Measurements from ENCODE around the gene TAS2R7.
"Not testable (repeated sequence)": the region's sequence is repeated elsewhere in the genome, so short reads cannot be mapped to it uniquely, and the experiment has no call there.

The TAS2R7 gene

GRCh38 chr12:10801741-10802140 lies 686 bp downstream of the TAS2R7 start:
- POLR2A ChIA-PET = no interaction called here
- CTCF ChIA-PET = no interaction called here
- no peak for DNase-seq (ENCODE audit: extremely low spot score)
- TF ChIP-seq NFRKB (IDR thresholded peaks at IDR 0.05) = no peak
- TF ChIP-seq TARDBP (IDR thresholded peaks at IDR 0.05) = no peak
- TF ChIP-seq PKNOX1 (IDR thresholded peaks at IDR 0.05) = no peak
- TF ChIP-seq HDGF (IDR thresholded peaks at IDR 0.05; ENCODE audit: borderline replicate concordance) = no peak
- no peak for TF ChIP-seq SUZ12 (IDR thresholded peaks at IDR 0.05)
- no peak for TF ChIP-seq FOXA1 (IDR thresholded peaks at IDR 0.05)

- TF ChIP-seq FOXM1 (IDR thresholded peaks at IDR 0.05; ENCODE audit: borderline replicate concordance) (no peak), SUZ12 (IDR thresholded peaks at IDR 0.05) (no peak), SP1 (IDR thresholded peaks at IDR 0.05) (no peak), ELF4 (IDR thresholded peaks at IDR 0.05) (no peak), ZNF384 (IDR thresholded peaks at IDR 0.05) (no peak), FOXK2 (IDR thresholded peaks at IDR 0.05) (no peak), FOXA1 (IDR thresholded peaks at IDR 0.05) (no peak), LEF1 (IDR thresholded peaks at IDR 0.05; ENCODE audit: borderline replicate concordance) (no peak), BHLHE40 (IDR thresholded peaks at IDR 0.05; ENCODE audit: borderline replicate concordance) (no peak), ARNT (IDR thresholded peaks at IDR 0.05) (no peak), L3MBTL2 (conservative IDR thresholded peaks at IDR 0.05) (no peak), PKNOX1 (IDR thresholded peaks at IDR 0.05) (no peak)
- ChIA-PET CTCF (no interaction called here), POLR2A (no interaction called here)
- no peak for DNase-seq (ENCODE audit: extremely low spot score)
Measured at GRCh38 chr12:10794222-10794621, 8.2 kb downstream of the TAS2R7 start.

GRCh38 chr12:10791769-10792168 lies 10.7 kb downstream of the TAS2R7 start:
- CTCF ChIA-PET; POLR2A ChIA-PET; DNase-seq (ENCODE audit: extremely low spot score): not testable (repeated sequence)

GRCh38 chr12:10783252-10783651 lies 19.2 kb downstream of the TAS2R7 start:
- no peak for TF ChIP-seq ZNF384 (IDR thresholded peaks at IDR 0.05)
- TF ChIP-seq LEF1 (IDR thresholded peaks at IDR 0.05; ENCODE audit: borderline replicate concordance) = no peak
- no peak for TF ChIP-seq SP1 (IDR thresholded peaks at IDR 0.05)
- no peak for TF ChIP-seq FOXM1 (IDR thresholded peaks at IDR 0.05; ENCODE audit: borderline replicate concordance)
- TF ChIP-seq HDGF (IDR thresholded peaks at IDR 0.05; ENCODE audit: borderline replicate concordance) = no peak
- TF ChIP-seq BHLHE40 (IDR thresholded peaks at IDR 0.05; ENCODE audit: borderline replicate concordance) = no peak
- no peak for TF ChIP-seq L3MBTL2 (conservative IDR thresholded peaks at IDR 0.05)
- TF ChIP-seq FOXK2 (IDR thresholded peaks at IDR 0.05) = no peak
- no peak for TF ChIP-seq PKNOX1 (IDR thresholded peaks at IDR 0.05)
- TF ChIP-seq CTBP1 (IDR thresholded peaks at IDR 0.05; ENCODE audit: borderline replicate concordance) = no peak
- no peak for TF ChIP-seq FOXA1 (IDR thresholded peaks at IDR 0.05)
- TF ChIP-seq TARDBP (IDR thresholded peaks at IDR 0.05) = no peak
- no peak for TF ChIP-seq NFRKB (IDR thresholded peaks at IDR 0.05)
- no peak for TF ChIP-seq ELF4 (IDR thresholded peaks at IDR 0.05)
- no peak for TF ChIP-seq ARNT (IDR thresholded peaks at IDR 0.05)
- TF ChIP-seq SUZ12 (IDR thresholded peaks at IDR 0.05) = no peak
- no peak for DNase-seq (ENCODE audit: extremely low spot score)
- CTCF ChIA-PET = no interaction called here

GRCh38 chr12:10779103-10779502 lies 23.3 kb downstream of the TAS2R7 start:
- POLR2A ChIA-PET = no interaction called here
- CTCF ChIA-PET = interaction anchor here (0.7 kb wide), 1 partner anchor 48 kb away, joined by 3 read pairs; no protein-coding TSS in a partner anchor

More at GRCh38 chr12:10783252-10783651, 19.2 kb downstream of the TAS2R7 start:
- POLR2A ChIA-PET = no interaction called here

More at GRCh38 chr12:10779103-10779502, 23.3 kb downstream of the TAS2R7 start:
- no peak for DNase-seq (ENCODE audit: extremely low spot score)
- TF ChIP-seq CTBP1 (IDR thresholded peaks at IDR 0.05; ENCODE audit: borderline replicate concordance) (no peak), ELF4 (IDR thresholded peaks at IDR 0.05) (no peak), SP1 (IDR thresholded peaks at IDR 0.05) (no peak), BHLHE40 (IDR thresholded peaks at IDR 0.05; ENCODE audit: borderline replicate concordance) (no peak), LEF1 (IDR thresholded peaks at IDR 0.05; ENCODE audit: borderline replicate concordance) (no peak), NFRKB (IDR thresholded peaks at IDR 0.05) (no peak), L3MBTL2 (conservative IDR thresholded peaks at IDR 0.05) (no peak), ARNT (IDR thresholded peaks at IDR 0.05) (no peak), HDGF (IDR thresholded peaks at IDR 0.05; ENCODE audit: borderline replicate concordance) (no peak), PKNOX1 (IDR thresholded peaks at IDR 0.05) (no peak), SUZ12 (IDR thresholded peaks at IDR 0.05) (no peak), FOXA1 (IDR thresholded peaks at IDR 0.05) (no peak), FOXK2 (IDR thresholded peaks at IDR 0.05) (no peak), FOXM1 (IDR thresholded peaks at IDR 0.05; ENCODE audit: borderline replicate concordance) (no peak), TARDBP (IDR thresholded peaks at IDR 0.05) (no peak)
